ENCODE results near the gene GLRA3. TPM values are rescaled to one million over a fixed set of nuclear protein-coding genes. Genes with fewer than 3 reads are reported as not detected.

GLRA3 gene
- polyA plus RNA-seq, 1 donor (not counting 4 experiments of a cell fraction or from before 2014, with no cell fraction given), result not detected

GRCh38 chr4:174856926-174857800 is 28.1 kb upstream of the GLRA3 start:
- Histone ChIP-seq H2AFZ (ENCODE audit: control insufficient read depth, low read length) (no peak overlapping the region), H3K27ac (ENCODE audit: control insufficient read depth, insufficient read depth, low read length) (no peak overlapping the region), H3K9ac (ENCODE audit: control insufficient read depth, extremely low read depth, insufficient read depth, low read length) (no peak overlapping the region), H3K4me2 (ENCODE audit: control insufficient read depth, extremely low read depth, insufficient read depth, low read depth, low read length) (no peak overlapping the region), H3K4me3 (ENCODE audit: control insufficient read depth in 2 of 3, extremely low read depth in 1 of 3, insufficient read depth in 2 of 3, low read depth in 1 of 3, low read length in 3 of 3) (no peak overlapping the region), H3K4me1 (ENCODE audit: control insufficient read depth, extremely low read depth, insufficient read depth, low read length) (no peaks in the 10 kb centered on the region), H3K27me3 (ENCODE audit: control insufficient read depth, extremely low read depth, insufficient read depth, low read length) (no peaks in the 10 kb centered on the region), H3K79me2 (ENCODE audit: control insufficient read depth, insufficient read depth, low read length) (no peaks in the 10 kb centered on the region), H3K9me3 (ENCODE audit: control insufficient read depth, low read depth, low read length) (no peaks in the 10 kb centered on the region), H4K20me1 (ENCODE audit: control insufficient read depth, extremely low read depth, insufficient read depth, low read length) (no peaks in the 10 kb centered on the region), H3K36me3 (ENCODE audit: control insufficient read depth in 2 of 2, extremely low read depth in 1 of 2, insufficient read depth in 2 of 2, low read length in 2 of 2) (no peaks in the 10 kb centered on the region), H3K9me1 (ENCODE audit: control insufficient read depth, extremely low read depth, insufficient read depth, low read length) (no peaks in the 10 kb centered on the region)
- DNase-seq (ENCODE audit: low read depth, low spot score) (no peak), FAIRE-seq (no peak)
- dilution Hi-C loops (cut with MboI; ENCODE audit: extremely low pct_ligation_motif_present, low sequenced_read_pairs), result no loop called here
- no peak for TF ChIP-seq EZH2 (IDR thresholded peaks at IDR 0.05; ENCODE audit: low read length)
- no peak for TF ChIP-seq CTCF (optimal IDR thresholded peaks at IDR 0.05 in 1 of 3, IDR thresholded peaks at IDR 0.05 in 1 of 3, conservative IDR thresholded peaks at IDR 0.05 in 1 of 3; ENCODE audit: extremely low read depth in 1 of 3, insufficient read depth in 2 of 3, low read length in 3 of 3)

GRCh38 chr4:174855050-174855449 is 26.0 kb upstream of the GLRA3 start:
- no peak for FAIRE-seq
- Histone ChIP-seq H2AFZ (ENCODE audit: control insufficient read depth, low read length) (no peak overlapping the region), H3K4me1 (ENCODE audit: control insufficient read depth, extremely low read depth, insufficient read depth, low read length) (no peaks in the 10 kb centered on the region), H3K27me3 (ENCODE audit: control insufficient read depth, extremely low read depth, insufficient read depth, low read length) (no peaks in the 10 kb centered on the region), H3K4me3 (ENCODE audit: control insufficient read depth in 2 of 3, extremely low read depth in 1 of 3, insufficient read depth in 2 of 3, low read depth in 1 of 3, low read length in 3 of 3) (no peak overlapping the region), H3K27ac (ENCODE audit: control insufficient read depth, insufficient read depth, low read length) (no peak overlapping the region), H3K36me3 (ENCODE audit: control insufficient read depth in 2 of 2, extremely low read depth in 1 of 2, insufficient read depth in 2 of 2, low read length in 2 of 2) (no peaks in the 10 kb centered on the region), H3K4me2 (ENCODE audit: control insufficient read depth, extremely low read depth, insufficient read depth, low read depth, low read length) (no peak overlapping the region), H3K9me3 (ENCODE audit: control insufficient read depth, low read depth, low read length) (no peaks in the 10 kb centered on the region), H4K20me1 (ENCODE audit: control insufficient read depth, extremely low read depth, insufficient read depth, low read length) (no peaks in the 10 kb centered on the region), H3K79me2 (ENCODE audit: control insufficient read depth, insufficient read depth, low read length) (no peaks in the 10 kb centered on the region), H3K9ac (ENCODE audit: control insufficient read depth, extremely low read depth, insufficient read depth, low read length) (no peak overlapping the region), H3K9me1 (ENCODE audit: control insufficient read depth, extremely low read depth, insufficient read depth, low read length) (no peaks in the 10 kb centered on the region)
- TF ChIP-seq CTCF (optimal IDR thresholded peaks at IDR 0.05 in 1 of 3, IDR thresholded peaks at IDR 0.05 in 1 of 3, conservative IDR thresholded peaks at IDR 0.05 in 1 of 3; ENCODE audit: extremely low read depth in 1 of 3, insufficient read depth in 2 of 3, low read length in 3 of 3), result no peak
- no peak for TF ChIP-seq EZH2 (IDR thresholded peaks at IDR 0.05; ENCODE audit: low read length)
- no peak for DNase-seq (ENCODE audit: low read depth, low spot score)
- dilution Hi-C loops (cut with MboI; ENCODE audit: extremely low pct_ligation_motif_present, low sequenced_read_pairs), result no loop called here
